Left lobe of liver (tissue), 2 donors: ENCODE data around the gene TUSC2. TPM values are rescaled to one million over a fixed set of nuclear protein-coding genes. Genes with fewer than 3 reads are reported as not detected.
"Not testable (repeated sequence)": the region's sequence is repeated elsewhere in the genome, so short reads cannot be mapped to it uniquely, and the experiment has no call there.

Experiments
- ATAC-seq: fragments of 200-7000 bp; cut with Tn5 transposase; one replicate; pipeline ENCODE4 v1.9.1; 2020; ENCODE audit warnings: mild to moderate bottlenecking, moderate library complexity
- DNase-seq: peaks from one replicate; pipeline ENCODE4 v3.0.0-alpha.2; 2020; ENCODE audit warnings: low spot score
- total RNA-seq: library from RNA; stranded (reverse); gene quantifications from one replicate; pipeline ENCODE4 v1.2.1, GENCODE V29; 2021
- donor health status: DM: no; HTN: no; CAD: no; lungs with moderate emphysema.
- donor health status: DM: no; HTN: yes; CAD: no.

Gene TUSC2
- total RNA-seq, 1 donor from 2014 or later = 15.0 TPM

- DNase-seq (no peak), ATAC-seq (no peak)
Measured at GRCh38 chr3:50319894-50320625, 8.0 kb downstream of the TUSC2 start.

DNA sequence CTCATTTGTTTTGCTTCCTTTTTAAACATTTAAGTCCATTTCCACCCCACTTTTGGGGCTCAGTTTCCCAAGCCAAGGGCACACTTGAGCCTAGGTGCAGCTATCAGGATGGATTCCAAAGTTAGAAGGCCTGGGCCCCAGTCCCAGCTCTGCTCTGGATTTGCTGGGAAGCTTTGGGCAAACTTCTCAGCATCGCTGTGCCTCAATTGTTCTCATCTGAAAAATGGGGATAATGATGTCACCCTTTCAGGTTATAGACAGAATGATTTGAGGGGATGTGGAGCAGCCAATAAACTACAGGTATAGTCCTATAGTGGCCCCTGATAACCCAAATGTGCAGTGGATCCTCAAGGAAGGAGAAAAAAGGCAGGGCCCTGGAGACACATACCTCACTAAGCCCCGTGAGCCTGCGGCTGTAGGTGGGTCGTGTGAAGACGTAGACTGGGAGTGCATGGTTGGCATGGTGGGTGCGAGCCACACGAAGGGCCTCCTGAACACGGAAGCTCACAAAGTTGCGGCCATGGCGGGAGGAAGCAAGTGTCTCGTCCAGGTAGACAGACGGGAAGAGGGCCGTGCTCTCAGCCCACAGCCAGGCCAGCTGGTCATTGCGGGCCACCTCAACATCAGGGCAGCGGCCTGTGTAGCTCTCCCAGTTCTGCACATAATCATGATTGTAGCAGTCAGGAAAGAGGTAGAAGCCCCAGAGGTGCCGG is 8.7 kb downstream of the TUSC2 start:
- ATAC-seq (no peak), DNase-seq (no peak)

GRCh38 chr3:50318615-50319014 is 9.4 kb downstream of the TUSC2 start:
- ATAC-seq (no peak), DNase-seq (no peak)

DNA sequence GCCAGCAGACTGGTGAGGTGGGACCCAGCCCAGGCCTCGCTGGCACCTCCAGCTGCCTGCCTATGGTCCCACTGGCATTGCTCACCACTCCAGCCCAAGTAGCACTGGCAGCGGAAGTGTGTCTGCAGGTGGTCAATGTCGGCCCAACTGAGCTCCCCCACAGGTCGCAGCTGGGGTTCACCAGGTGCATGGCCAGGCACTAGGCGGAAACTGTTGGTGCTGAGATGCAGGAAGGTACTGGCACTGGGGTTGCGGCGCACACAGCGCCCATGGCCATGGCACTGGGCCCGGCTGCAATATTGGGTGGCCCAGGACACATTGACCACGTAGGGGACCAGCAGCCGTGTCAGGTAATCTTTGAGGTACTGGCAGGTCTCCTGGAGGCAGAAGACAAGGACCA is 9.9 kb downstream of the TUSC2 start:
- DNase-seq = no peak
- ATAC-seq = no peak

GRCh38 chr3:50317300-50317699 is 10.7 kb downstream of the TUSC2 start:
- DNase-seq (no peak), ATAC-seq (no peak)

DNA sequence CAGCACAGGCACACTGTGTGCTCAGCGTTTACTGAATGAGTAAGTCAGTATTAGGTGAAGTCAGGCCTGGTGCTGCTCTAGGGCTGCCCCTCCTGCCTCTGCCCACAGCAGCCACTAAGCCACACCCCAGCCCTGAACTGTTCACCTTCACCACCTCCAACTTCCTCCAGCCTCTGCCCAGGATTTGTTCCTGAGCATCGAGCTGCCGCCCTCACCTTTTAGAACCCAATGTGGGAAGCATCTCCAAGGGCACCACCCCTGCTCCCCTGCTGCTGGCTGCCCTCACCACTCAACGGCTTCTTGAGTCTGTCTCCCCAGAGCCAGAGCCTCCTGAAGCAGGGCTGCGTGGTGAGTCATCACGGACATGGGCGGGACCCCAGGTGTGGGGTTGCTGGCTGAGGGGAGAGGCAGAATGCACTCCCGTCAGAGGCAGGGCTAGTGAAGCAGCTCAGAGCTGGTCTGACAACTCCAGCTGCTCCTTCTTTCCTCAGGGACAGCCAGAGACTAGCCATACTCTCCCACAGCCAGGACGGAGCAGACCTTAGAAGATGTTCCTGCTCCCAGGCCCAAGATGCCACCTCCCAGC is 11.3 kb downstream of the TUSC2 start:
- ATAC-seq (no peak), DNase-seq (no peak)

DNA sequence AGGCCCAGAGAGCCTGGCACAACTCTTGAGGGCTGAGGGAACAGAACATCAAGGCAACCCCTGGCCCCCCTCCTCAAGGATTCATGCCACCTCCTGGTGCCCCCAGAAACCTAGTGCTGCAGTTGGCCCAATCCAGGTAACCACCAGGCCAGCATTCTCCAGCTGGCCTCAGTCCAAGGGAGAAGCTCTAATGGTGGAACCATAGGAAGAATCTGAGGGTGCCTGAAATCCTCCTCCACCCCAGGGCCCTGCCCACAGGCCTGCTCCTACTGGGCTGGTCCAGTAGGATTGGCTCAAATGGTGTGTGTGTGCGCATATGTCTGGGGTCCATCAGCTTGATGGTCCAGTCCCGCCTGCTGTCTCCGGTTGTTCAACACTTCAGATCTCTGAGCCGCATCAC is 13.2 kb downstream of the TUSC2 start:
- DNase-seq (no peak), ATAC-seq (peak; percentile 5)

DNA sequence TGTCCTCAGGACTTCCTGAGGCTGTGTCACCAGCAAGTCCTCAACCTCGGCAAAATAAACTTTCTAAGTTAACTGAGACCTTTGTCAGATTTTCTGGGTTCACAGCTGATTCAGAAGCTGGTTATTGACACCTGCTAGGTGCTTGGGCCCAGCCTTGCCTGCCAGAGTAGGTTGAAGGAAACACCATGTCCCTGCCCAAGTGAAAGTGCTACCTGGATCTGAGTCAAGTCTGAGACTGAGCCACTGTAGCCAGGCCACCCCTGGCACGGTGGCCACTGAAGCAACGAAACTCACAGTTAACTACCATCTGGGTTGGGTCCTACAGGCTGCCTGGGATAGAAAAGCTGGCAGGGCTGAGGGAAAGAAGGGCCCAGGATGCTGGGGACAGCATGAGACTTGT is 13.7 kb downstream of the TUSC2 start:
- ATAC-seq (peak; percentile 66), DNase-seq (no peak)

DNA sequence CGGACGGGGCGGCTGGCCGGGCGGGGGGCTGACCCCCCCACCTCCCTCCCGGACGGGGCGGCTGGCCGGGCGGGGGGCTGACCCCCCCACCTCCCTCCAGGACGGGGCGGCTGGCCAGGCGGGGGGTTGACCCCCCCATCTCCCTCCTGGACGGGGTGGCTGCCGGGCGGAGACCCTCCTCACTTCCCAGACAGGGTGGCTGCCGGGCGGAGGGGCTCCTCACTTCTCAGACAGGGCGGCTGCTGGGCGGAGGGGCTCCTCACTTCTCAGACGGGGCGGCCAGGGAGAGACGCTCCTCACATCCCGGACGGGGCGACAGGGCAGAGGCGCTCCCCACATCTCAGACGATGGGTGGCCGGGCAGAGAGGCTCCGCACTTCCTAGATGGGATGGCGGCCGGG is 16.0 kb downstream of the TUSC2 start:
- ATAC-seq, DNase-seq: not testable (repeated sequence)

DNA sequence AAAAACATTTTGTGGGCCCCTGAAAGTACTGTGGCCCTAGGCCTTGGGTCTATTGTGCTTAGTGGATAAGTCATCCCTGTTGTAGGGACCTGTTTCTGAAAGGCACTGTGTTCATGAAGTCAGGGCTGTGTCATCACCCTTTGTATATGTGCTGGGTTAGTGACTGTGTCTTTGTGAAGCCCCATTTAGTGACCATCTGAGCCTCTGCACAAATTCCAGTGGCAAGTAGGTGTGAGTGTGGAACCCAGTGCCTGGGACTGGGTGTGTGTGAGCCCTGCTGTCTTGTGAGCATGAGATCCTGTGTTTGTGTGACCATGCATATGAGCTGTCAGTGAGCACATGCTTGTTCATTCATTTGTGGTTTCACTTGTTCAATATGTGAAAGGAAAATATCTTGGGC is 23.4 kb downstream of the TUSC2 start:
- ATAC-seq (no peak), DNase-seq (no peak)

GRCh38 chr3:50303013-50303815 is 24.8 kb downstream of the TUSC2 start, which contains the start of gene HYAL1:
Gene HYAL1, minus strand, starts transcription at chr3:50303574. Its CDS starts 618 bp downstream, at chr3:50302956.
- ATAC-seq (peak; percentile 64), DNase-seq (peak; percentile 97)

DNA sequence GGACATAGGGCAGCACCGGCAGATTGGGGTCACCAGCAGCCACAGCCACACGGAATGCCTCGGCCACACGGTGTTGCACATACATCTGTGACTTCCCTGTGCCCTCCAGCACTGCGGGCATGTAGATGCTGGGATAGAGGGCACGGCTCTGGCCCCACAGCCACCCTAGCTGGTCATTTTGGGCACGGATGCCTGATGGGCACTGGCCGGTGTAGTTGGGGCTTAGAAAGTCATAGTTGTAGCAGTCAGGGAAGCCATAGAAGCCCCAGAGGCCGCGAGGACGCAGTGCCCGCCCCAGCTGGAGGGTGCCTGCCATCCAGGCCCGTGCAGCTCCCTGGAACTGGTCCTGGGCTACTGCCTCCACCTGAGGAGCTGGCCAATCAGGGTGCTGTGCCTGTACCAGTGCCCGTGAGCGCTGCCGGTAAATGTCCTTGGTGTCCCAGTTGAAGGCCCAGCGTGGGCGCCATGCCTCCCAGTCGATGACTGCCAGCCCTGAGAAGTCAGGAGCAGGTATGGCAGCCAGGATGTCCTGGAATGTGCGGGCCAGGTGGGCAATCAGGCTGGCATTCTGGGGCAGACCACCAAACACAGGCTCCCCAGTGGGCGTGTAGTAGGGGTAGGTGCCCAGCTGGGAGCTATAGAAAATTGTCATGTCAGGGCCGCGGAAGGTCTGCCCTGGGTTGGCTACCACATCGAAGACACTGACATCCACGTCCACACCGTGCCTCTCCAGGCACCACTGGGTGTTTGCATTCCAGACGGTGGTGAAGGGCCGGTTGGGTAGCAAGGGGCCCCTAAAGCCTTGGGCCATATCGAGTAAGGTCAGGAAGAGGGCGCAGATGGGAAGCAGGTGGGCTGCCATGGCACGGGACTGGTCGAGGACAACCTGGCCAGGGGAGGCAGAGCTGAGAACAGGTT is 25.7 kb downstream of the TUSC2 start:
- ATAC-seq (peak; percentile 45), DNase-seq (peak; percentile 90)

DNA sequence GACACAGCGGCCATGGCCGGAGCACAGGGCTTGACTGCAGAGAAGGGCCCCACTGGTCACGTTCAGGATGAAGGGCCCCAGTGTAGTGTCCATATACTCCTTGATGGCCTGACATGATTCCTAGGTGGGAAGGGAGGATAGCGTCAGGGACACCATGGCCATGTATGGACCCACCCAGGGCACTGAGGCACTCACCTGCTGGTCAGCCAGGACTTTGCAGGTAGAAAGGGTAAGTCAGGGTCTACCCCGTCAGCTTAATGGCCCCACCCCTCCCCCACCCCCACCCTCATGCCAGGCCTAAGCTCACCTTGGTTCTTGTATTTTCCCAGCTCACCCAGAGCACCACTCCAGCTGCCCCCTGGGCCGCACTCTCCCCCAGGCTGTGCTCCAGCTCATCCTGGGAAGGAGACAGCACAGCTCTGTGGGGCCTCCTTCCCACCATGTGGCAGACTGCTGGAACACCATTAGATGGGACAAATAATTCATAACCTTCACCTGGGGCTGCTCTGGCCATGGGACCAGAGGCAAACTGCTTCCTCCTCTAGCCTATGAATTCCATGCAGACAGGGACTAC is 27.3 kb downstream of the TUSC2 start:
- DNase-seq (no peak), ATAC-seq (no peak)

DNA sequence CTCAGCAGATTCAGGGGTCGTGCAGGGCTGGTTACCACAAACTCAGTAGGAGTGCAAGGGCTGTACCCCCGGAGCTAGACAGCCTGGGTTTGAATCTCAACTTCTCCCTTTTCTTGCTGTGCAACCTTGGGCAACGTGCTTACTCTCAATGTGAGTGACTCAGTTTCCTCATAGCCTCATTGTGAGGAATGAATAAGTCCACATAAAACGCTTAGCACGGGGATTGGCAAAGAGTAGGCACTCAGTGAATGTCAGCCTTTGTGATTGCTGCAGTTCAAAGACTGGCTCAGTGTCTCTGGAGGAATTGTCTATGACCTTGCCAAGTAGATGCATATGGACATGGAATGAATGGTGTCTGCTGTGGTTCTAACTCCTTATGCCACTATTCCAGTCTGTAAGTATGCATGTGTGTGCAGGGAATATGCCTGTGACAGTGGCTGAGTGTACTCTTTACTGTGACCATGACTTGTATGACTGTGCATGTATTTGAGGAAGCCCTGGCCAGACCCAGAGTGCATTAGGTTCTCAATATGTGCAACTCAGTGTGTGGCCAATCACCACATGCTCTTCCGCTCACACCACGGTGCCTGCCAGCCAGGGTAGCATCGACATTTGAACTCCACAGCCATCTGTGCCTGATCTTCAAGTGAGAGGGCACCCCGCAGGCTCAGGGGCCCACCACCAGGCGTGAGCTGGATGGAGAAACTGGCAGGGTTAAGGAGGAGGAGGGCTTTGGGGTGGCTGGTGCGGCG is 27.9 kb downstream of the TUSC2 start:
- DNase-seq = peak; percentile 59
- no peak for ATAC-seq

DNA sequence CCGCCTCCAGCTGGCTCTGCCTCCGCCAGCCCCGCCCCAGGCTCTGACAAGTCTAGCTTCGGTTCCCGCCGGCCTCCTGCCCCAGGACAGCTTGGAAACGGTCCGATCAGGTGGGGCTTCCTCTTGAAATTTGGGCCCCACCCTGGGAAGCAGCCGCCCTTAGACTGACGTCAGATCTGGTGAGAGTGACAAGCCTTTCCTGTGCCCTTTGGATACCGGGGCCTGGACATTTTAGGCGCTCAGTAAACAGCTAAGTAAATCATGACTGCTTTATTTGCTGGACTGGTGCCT is 28.4 kb downstream of the TUSC2 start:
- ATAC-seq (no peak), DNase-seq (no peak)

- DNase-seq = peak; percentile 100
- ATAC-seq = peak; percentile 67
Measured at GRCh38 chr3:50298836-50299637, 29.0 kb downstream of the TUSC2 start, which contains the start of the genes HYAL3 and NAA80. Gene HYAL3, minus strand, starts transcription at chr3:50299405. Its CDS starts 3,803 bp downstream, at chr3:50295602. Gene NAA80, minus strand, starts transcription at chr3:50299405. Its CDS starts 1,942 bp downstream, at chr3:50297463.

DNA sequence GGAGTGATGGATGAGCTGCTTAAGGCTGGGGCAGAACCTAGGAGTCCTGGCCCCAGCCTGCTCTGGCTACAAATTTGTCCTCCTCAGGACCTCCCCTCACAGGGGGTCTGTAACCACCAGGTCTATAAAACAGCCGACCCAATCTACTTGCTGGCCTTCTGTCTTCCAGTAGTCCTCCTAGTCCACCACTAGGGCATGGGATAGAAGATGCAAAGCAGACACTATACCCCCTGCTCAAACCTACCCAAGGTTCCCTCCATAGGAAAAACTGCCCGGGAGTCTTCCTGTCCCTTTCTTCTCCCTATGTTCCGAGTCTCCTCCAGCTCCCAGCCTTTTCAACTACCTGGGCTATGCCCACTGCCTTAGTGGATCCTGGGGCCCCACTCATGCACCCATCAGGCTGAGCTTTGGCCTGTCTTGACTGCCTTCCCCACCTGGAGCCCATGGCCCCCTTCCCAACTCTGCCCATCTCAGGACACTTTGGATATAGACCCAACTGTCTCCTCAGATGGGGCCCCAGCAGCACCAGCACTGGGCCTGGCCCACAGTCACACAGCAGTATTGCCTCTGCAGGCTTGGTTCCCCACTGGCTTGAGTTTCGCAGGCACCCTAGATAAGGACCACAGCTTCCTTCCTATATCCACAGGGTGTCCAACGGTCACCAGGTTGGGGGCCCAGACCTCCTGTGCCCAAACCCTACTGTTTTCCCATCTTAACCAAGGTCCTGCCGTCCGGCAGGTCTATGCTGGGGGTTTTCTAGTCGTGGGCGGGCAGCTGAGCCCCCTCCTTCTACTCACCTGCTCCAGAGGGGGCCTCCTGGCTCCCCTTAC is 29.9 kb downstream of the TUSC2 start:
- ATAC-seq (no peak), DNase-seq (peak; percentile 55)
